ENCODE measurements around the gene PTH2.

- TF ChIP-seq CTCF (IDR thresholded peaks at IDR 0.05; ENCODE audit: low read depth, low read length) (no peak), EZH2phosphoT487 (IDR thresholded peaks at IDR 0.05; ENCODE audit: low read depth) (no peak)
These were observed 11.8 kb upstream of the PTH2 start for GRCh38 chr19:49434907-49435583.
